HG03354 (cell line): ENCODE results near the gene ANAPC16.

Experiments
- ATAC-seq: cut with Tn5 transposase; IDR thresholded peaks from one replicate; pipeline ENCODE4 v1.9.1; 2021; ENCODE audit warnings: mild to moderate bottlenecking; ENCODE audit not compliant: unreplicated experiment, poor library complexity, severe bottlenecking

The ANAPC16 gene

DNA sequence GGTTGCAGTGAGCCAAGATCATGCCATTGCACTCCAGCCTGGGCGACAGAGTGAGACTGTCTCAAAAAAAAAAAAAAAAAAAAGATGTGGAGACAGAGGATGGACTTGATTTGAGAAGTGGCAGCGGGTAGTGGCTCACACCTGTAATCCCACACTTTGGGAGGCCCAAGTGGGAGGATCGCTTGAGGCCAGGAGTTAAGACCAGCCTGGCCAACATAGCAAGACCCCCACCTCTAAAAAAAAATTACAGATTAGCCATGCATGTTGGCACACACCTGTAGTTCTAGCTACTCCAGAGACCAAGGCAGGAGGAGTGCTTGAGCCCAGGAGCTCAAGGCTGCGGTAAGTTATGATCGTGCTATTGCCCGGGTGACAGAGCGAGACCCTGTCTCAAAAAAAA lies 24.6 kb downstream of the ANAPC16 start:
- no peak for ATAC-seq

DNA sequence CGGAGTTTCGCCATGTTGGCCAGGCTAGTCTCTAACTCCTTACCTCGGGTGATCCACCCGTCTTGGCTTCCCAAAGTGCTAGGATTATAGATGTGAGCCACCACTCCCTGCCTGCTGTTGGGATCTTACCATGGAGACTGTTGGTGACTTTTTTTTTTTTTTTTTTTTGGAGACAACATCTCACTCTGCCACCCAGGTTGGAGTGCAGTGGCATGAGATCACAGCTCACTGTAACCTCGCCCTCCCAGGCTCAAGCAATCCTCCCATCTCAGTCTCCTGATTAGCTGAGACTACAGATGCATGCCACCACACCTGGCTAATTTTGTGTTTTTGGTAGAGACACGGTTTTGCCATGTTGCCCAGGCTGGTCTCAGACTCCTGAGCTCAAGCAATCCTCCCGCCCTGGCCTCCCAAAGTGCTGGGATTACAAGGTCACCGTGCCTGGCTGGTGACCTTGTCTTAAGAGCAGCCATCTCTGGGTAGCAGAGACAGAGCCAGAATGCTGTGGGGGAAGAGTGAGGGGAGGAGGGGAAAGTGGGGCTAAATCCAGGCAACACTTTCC lies 26.0 kb downstream of the ANAPC16 start:
- ATAC-seq: no peak

DNA sequence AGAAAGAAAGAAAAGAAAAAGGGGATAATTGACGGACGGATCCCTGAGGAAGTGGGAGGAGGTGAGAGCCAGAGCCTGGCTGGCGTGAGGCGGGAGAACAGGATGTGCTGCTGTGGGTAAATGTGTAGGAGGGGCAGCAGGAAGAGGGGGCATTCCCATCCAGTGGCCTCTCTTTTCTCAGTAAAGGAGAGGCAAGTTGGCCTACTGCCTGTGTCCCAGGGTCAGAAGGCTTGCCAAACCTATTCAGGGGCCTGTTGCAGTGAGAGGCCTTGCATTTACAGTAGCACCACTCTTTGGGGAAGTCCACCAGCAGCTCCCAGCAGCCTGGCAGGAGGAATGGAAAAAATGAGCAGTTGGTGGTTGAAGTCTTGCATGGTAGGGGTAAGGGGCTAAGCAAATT lies 26.9 kb downstream of the ANAPC16 start:
- ATAC-seq: no peak

GRCh38 chr10:72243822-72244437 lies 28.1 kb downstream of the ANAPC16 start:
- ATAC-seq: no peak

DNA sequence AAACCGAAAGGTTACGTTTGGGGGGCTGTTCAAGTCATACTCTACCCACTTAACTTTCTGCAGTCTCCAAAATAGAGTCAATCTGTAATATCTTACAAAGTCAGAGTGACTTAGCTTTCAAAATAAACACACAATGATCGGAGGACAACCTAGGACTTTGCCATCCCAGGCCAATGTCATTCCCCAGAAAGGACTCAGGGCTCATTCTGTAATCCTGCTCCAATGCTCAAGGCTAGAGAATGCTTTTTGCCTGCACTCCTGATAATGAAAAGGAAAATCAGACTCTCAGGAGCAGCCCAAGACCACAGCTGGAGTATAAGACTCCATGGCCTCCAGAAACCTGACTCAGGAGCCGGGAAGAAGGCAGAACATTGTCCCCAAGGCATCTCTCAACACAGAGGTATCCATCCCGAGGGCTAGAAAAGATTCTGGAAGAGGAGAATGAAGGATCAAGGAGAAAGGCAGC lies 28.8 kb downstream of the ANAPC16 start:
- ATAC-seq: no peak

GRCh38 chr10:72245949-72246525 lies 30.2 kb downstream of the ANAPC16 start:
- ATAC-seq: no peak

DNA sequence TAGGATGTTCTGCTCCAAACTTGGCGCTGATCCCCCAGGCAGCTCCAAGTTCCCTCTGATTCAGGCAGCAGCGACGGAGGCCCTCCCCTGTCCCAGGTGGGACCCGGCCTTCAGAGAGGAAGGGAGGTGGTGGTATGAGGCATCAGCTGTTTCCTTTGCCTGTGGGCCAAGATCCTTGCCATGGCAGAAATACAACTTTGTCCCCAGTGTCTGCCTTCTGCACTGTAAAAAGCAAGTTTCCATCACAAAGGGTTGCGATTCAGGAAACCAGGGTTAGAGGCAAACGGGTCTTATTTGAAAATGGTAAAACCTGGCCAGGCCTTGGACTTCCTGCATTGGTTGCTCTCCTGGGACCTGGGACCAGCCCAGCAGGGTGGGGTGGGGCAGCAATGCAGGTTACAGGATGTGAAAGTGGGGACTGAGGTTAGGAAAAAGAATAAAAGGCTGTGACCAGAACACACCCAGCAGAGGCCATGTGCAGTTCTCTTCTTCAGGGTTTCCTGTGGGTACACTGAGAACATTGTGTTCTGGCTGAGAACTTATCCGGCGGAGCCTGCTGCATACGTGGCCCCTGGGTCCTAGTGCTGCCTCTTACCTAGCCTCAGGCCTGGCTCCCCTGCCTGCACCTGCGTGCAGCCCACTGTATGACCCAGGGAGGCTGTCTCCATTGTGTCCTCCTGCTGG lies 32.8 kb downstream of the ANAPC16 start:
- peak; percentile 92 for ATAC-seq

- peak; percentile 10 for ATAC-seq
Measured at GRCh38 chr10:72249176-72249862, 33.5 kb downstream of the ANAPC16 start.

DNA sequence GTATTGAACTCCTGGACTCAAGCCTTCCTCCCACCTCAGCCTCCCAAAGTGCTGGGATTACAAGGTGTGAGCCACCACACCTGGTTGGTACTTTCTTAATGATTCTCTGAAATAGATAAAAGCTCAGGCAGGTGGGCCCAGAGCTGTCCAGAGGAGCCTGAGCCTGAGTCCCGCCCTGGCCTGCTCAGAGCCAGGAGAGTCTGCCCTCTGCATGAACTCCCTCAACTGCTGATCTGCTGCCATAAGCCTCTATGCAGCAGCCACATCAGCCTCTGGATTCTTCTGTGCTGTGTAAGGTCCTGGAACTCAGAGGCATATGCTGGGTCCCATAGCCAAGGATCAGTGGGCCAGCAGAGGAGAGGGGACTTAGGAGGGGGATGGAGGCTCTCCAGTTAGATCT lies 34.9 kb downstream of the ANAPC16 start:
- no peak for ATAC-seq

DNA sequence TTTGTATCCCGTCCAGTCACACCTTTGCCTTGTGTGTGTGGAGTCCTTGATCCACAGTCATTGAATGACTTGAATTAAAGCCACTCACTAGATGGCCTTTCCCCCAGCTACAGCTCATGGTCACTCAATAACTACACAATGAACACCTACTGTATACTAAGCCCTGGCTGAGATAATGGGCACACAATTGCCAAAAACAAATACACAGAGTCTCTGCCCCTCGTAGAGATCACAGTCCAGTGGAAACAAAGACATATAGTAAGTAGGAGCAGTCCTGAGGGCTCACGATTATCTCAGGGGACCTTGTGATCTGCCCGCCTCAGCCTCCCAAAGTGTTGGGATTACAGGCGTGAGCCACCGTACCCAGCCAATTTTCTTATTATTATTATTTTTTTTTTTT lies 35.8 kb downstream of the ANAPC16 start:
- ATAC-seq: no peak

DNA sequence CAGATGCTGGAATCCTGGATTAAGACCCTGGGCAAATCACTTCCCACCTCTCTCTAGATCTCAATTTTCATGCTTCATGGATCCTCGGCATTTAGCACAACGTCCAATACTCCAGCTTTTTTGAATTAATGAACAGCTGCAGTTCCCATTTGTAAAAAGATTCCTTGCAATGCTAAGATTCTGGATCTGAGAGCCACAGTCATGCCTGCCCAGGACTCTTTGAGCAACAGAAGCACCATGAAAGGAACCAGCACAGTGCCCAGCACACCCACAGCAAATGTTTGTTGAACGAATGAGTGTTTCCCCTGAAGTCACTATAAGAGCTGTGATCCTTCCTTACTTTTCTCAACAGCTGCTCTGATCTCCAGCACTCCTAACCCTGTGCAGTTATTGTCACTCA lies 37.2 kb downstream of the ANAPC16 start:
- no peak for ATAC-seq

DNA sequence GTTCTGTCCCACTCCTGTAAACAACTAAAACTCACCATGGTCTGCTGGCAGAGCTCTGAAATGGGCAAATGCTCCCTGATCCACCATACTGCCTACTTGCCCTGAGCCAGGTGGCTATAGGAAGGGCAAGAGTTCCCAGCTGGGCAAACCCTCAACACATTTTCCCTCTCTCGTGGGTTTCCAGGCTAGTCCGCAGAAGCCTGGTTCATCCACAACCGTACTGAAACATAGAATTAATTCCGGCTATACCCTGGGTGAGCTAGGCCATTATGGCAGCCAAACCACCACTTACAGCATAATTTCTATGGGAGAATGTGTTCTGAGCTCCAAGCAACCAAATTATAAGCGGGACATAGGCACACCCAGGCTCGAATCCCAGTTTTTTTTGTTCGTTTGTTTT lies 37.8 kb downstream of the ANAPC16 start:
- no peak for ATAC-seq

- peak; percentile 42 for ATAC-seq
Measured at GRCh38 chr10:72254813-72255568, 39.2 kb downstream of the ANAPC16 start.

DNA sequence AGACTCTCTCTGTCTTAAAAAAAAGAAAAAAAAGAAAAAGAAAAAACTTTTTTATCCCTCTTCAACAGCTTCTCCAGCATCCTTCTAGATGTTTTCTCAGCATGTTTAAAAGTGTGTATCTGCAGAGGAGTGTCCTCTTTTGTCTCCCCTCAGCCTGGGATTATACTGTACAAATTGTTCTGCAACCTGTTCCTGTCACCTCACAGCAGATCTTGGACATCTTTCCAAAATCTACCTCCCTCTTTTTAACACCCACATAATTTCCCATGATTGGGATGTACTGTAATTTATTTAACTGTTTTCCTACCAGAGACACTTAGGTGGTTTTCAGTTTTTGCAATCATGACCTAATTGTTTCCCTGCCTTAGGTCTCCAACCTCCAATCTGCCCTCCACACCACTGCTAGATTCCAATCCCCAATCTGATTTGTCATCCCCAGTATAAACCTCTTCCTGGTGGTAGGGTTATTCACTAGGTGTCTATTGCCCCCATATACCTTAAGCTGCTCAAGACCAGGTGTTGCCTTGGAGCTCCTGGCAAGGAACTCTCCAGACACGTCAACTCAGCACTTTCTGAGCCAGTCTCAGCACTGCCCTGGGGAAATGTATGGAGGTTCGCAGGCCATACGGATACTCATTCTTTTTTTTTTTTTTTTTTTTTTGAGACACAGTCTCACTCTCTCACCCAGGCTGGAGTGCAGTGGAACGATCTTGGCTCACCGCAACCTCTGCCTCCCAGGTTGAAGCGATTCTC lies 40.3 kb downstream of the ANAPC16 start:
- ATAC-seq: no peak

DNA sequence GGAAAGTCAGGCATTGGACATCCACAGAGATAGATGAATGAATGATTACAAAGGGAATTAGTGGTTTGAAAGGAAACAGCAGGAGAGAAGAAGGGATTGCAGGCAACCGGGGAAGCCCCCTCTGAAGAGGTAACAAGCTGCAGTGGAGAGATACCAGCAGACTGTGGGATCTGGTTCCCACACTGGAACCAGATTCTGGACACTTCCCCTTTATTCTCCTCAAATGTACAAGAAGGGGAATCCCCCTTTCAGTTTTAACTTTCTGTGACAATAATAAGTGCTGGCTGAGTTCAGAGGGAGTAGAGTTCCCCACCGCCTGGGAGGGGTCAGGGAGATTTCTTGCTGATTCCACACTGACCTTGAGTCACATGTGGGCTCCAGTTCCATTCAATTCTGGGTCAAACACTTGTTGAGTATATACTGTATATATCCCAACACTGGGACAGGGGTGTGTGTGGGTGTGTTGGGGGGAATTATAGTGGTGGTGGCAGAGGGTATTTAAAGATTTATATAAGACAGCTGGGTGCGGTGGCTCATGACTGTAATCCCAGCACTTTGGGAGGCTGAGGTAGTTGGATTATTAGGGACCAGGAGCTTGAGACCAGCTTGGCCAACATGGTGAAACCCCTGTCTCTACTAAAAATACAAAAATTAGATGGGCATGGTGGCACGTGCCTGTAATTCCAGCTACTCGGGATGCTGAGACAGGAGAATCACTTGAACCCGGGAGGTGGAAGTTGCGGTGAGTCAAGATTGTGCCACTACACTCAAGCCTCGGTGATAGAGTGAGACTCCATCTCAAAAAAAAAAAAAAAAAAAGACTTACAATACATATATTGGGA lies 41.5 kb downstream of the ANAPC16 start:
- peak; percentile 31 for ATAC-seq

DNA sequence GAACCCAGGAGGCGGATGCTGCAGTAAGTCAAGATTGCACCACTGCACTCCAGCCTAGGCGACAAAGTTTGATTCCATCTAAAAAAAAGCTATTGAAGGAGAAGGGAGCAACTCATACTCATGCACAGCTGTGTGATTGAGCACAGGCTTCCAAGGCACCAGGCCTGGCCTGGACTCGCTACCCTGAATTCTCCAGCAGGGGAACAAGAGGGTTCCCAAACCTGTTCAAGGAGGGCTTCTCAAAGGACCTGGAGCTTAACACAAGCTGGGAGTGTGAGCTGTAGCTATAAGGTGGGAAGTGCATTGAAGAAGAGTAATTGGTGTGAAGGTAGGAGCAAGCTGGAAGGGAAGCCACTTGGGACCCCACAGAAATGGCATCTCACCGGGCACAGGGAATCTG lies 42.8 kb downstream of the ANAPC16 start:
- ATAC-seq: no peak

- no peak for ATAC-seq
Measured at GRCh38 chr10:72259491-72260238, 43.9 kb downstream of the ANAPC16 start.
